AG09309 (cell line): Measurements from ENCODE around the gene CEP131.

Source experiments
- DNase-seq: peaks from one replicate; pipeline ENCODE4 v3.0.0-alpha.2; 2010; ENCODE audit warnings: low read depth
- H3K4me3 ChIP-seq: 2 replicates; pipeline ENCODE4 v1.5.1; 2011; ENCODE audit warnings: mild to moderate bottlenecking, low read depth, low read length, moderate library complexity; ENCODE audit not compliant: control insufficient read depth
- CTCF ChIP-seq: IDR thresholded peaks from 2 replicates; pipeline ENCODE4 v1.5.1; 2011; ENCODE audit warnings: mild to moderate bottlenecking, low read depth, low read length, inconsistent platforms; ENCODE audit not compliant: insufficient read depth, control insufficient read depth; ENCODE audit errors: missing control alignments

CEP131 gene

GRCh38 chr17:81196505-81197408 lies 26.0 kb downstream of the CEP131 start:
- no peak overlapping the region for H3K4me3 ChIP-seq
- no peak for DNase-seq
- TF ChIP-seq CTCF: no peak

- no peak for TF ChIP-seq CTCF
- no peak for DNase-seq
- H3K4me3 ChIP-seq: no peak overlapping the region
Measured at GRCh38 chr17:81195941-81196495, 26.7 kb downstream of the CEP131 start.

GRCh38 chr17:81194941-81195901 lies 27.5 kb downstream of the CEP131 start:
- H3K4me3 ChIP-seq: no peak overlapping the region
- DNase-seq: no peak
- TF ChIP-seq CTCF: no peak

GRCh38 chr17:81194225-81194760 lies 28.5 kb downstream of the CEP131 start:
- H3K4me3 ChIP-seq: no peak overlapping the region
- DNase-seq: no peak
- no peak for TF ChIP-seq CTCF

GRCh38 chr17:81193470-81194224 lies 29.1 kb downstream of the CEP131 start:
- no peak for TF ChIP-seq CTCF
- no peak for DNase-seq
- no peak overlapping the region for H3K4me3 ChIP-seq
